C4-2B (cell line): ENCODE results near the gene JAK1.

Experiments
- H3K27ac ChIP-seq: fragments of 450-650 bp; 2 replicates; pipeline ENCODE4 v1.5.1; 2017
- CTCF ChIP-seq: fragments of 450-650 bp; conservative IDR thresholded peaks from 2 replicates; pipeline ENCODE4 v1.5.1; 2017; ENCODE audit warnings: mild to moderate bottlenecking
- ZFX ChIP-seq: fragments of 450-650 bp; IDR thresholded peaks from 2 replicates; pipeline ENCODE4 v1.6.1; 2017

JAK1 gene

GRCh38 chr1:64984737-64985136, 18.4 kb upstream of the JAK1 start:
- TF ChIP-seq ZFX (no peak), CTCF (no peak)
- H3K27ac ChIP-seq, result no peak overlapping the region

GRCh38 chr1:64984106-64984505, 17.8 kb upstream of the JAK1 start:
- TF ChIP-seq ZFX (no peak), CTCF (no peak)
- no peak overlapping the region for H3K27ac ChIP-seq

- no peak for TF ChIP-seq CTCF
- TF ChIP-seq ZFX, result no peak
- no peak overlapping the region for H3K27ac ChIP-seq
Measured at GRCh38 chr1:64983110-64983509, 16.8 kb upstream of the JAK1 start.

GRCh38 chr1:64981601-64982533, 15.5 kb upstream of the JAK1 start:
- H3K27ac ChIP-seq, result no peak overlapping the region
- TF ChIP-seq CTCF (no peak), ZFX (no peak)

- no peak overlapping the region for H3K27ac ChIP-seq
- no peak for TF ChIP-seq CTCF
- no peak for TF ChIP-seq ZFX
Measured at GRCh38 chr1:64980745-64981600, 14.6 kb upstream of the JAK1 start.

- no peak for TF ChIP-seq ZFX
- no peak for TF ChIP-seq CTCF
- no peak overlapping the region for H3K27ac ChIP-seq
Measured at GRCh38 chr1:64979358-64979757, 13.0 kb upstream of the JAK1 start.

GRCh38 chr1:64976361-64976760, 10.0 kb upstream of the JAK1 start:
- TF ChIP-seq ZFX, result no peak
- TF ChIP-seq CTCF, result no peak
- H3K27ac ChIP-seq, result no peak overlapping the region
